ENCODE measurements around the gene AGAP3.
A peak's percentile ranks its signal among the peaks of the same experiment; 100 is the strongest.

AGAP3 gene

DNA sequence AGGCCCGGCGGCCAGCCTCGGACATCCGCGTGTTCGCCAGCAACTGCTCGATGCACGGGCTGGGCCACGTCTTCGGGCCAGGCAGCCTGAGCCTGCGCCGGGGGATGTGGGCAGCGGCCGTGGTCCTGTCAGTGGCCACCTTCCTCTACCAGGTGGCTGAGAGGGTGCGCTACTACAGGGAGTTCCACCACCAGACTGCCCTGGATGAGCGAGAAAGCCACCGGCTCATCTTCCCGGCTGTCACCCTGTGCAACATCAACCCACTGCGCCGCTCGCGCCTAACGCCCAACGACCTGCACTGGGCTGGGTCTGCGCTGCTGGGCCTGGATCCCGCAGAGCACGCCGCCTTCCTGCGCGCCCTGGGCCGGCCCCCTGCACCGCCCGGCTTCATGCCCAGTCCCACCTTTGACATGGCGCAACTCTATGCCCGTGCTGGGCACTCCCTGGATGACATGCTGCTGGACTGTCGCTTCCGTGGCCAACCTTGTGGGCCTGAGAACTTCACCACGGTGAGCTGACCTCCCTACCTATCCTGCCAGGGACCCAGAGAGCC is 37.3 kb upstream of the AGAP3 start:
- no peak for DNase-seq
- no peak overlapping the region for H3K4me3 Mint-ChIP-seq
- peaks cover 5% of the 10 kb centered on the region for H3K36me3 Mint-ChIP-seq (ENCODE audit: insufficient read depth)
- ATAC-seq (replicated peaks), result no peak
- H3K4me1 Mint-ChIP-seq (ENCODE audit: low read depth in 2 of 2), result peaks cover 0 to 8% of the 10 kb centered on the region in 2 donors
- H3K27ac Mint-ChIP-seq, result peak overlapping the region in 1 of 2 donors; percentile 38
- H3K9me3 Mint-ChIP-seq, result no peaks in the 10 kb centered on the region
- H3K27me3 Mint-ChIP-seq, result peaks cover 0 to 16% of the 10 kb centered on the region in 2 donors

DNA sequence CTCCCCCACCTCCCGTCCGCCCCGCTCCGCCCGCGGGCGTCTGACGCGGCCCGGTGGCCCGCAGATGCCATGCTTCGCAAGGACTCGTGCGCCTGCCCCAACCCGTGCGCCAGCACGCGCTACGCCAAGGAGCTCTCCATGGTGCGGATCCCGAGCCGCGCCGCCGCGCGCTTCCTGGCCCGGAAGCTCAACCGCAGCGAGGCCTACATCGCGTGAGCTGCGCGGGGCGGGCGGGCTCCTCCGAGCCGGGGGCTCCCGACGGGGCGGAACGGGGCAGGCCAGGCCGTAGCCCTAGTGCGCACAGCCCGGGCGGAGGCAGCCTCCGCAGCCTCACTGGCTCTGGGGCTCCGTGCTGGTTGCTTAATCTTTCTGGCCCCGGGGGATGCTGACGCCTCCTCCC is 35.2 kb upstream of the AGAP3 start:
- Mint-ChIP-seq H3K9me3 (no peaks in the 10 kb centered on the region), H3K4me1 (ENCODE audit: low read depth in 2 of 2) (peaks cover 0 to 8% of the 10 kb centered on the region in 2 donors), H3K27ac (no peak overlapping the region), H3K4me3 (no peak overlapping the region), H3K27me3 (peaks cover 0 to 24% of the 10 kb centered on the region in 2 donors), H3K36me3 (ENCODE audit: insufficient read depth) (peaks cover 5% of the 10 kb centered on the region)
- ATAC-seq (replicated peaks), result peak; percentile 91
- peak; percentile 32 to 45 (median 43) for DNase-seq

DNA sequence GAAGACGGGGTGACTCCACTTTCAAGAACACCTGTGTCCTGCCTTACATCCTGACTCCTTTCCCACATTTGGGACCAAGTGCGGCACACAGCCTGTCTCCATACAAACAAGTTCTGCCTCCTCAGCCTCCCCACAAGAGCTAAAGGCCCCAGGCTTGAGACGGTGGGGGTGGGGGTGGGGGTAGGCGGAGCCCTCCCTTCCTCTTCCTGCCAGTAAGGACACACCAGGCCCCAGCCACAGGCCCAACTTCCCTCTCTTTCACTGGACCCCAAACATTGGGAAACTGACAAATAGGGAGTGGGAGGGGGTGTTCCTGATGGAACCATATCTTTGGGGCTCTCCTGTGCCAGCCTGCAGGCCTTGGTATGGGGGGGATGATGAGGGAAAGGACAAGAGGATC is 33.2 kb upstream of the AGAP3 start:
- H3K36me3 Mint-ChIP-seq (ENCODE audit: insufficient read depth), result peaks cover 2% of the 10 kb centered on the region
- H3K27ac Mint-ChIP-seq, result no peak overlapping the region
- H3K4me1 Mint-ChIP-seq (ENCODE audit: low read depth in 2 of 2), result peaks cover 16 to 18% of the 10 kb centered on the region in 2 donors
- H3K4me3 Mint-ChIP-seq, result no peak overlapping the region
- ATAC-seq (replicated peaks), result no peak
- no peak for DNase-seq
- H3K27me3 Mint-ChIP-seq, result peaks cover 0 to 24% of the 10 kb centered on the region in 2 donors
- H3K9me3 Mint-ChIP-seq, result no peaks in the 10 kb centered on the region

DNA sequence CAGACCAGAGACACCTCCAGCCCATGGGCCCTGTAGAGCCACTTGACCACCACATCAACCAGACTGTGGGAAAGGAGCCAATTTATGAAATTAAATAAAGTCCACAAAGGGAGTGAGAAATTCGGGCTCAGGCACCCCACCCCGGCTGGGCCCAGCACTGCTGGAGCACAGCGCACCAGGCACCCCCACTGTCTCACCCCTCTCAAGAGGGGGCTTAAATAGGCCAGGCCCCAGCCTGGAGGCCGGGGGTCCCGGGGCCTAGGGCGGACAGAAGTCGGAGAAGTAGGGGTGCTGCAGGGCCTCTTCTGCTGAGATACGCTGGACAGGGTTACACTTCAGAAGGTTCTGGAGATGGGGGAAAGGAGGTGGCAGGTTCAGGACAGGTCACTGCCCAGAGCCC is 32.5 kb upstream of the AGAP3 start:
- no peak for DNase-seq
- H3K27ac Mint-ChIP-seq, result no peak overlapping the region
- H3K9me3 Mint-ChIP-seq, result no peaks in the 10 kb centered on the region
- H3K4me3 Mint-ChIP-seq, result no peak overlapping the region
- H3K4me1 Mint-ChIP-seq (ENCODE audit: low read depth in 2 of 2), result peaks cover 20 to 25% of the 10 kb centered on the region in 2 donors
- peaks cover 0 to 24% of the 10 kb centered on the region in 2 donors for H3K27me3 Mint-ChIP-seq
- peaks cover 9% of the 10 kb centered on the region for H3K36me3 Mint-ChIP-seq (ENCODE audit: insufficient read depth)
- no peak for ATAC-seq (replicated peaks)

DNA sequence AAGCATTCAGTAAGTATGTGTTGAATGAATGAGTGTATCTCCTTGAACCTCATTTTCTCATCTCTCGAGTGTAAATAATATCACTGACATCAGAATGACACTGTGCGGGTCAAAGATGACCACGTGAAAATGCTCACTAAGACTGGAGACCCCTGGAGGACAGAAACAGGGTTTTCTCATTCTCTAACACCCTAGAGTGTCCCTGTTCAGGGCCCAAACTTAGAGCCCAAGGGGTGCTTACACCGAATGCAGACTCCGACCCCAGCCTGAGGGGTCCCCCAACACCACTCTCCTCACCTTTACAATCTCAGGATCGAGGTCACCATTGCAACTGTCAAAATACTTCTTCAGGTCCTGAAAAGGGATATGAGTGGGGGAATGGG is 30.0 kb upstream of the AGAP3 start:
- Mint-ChIP-seq H3K9me3 (no peaks in the 10 kb centered on the region), H3K36me3 (ENCODE audit: insufficient read depth) (peaks cover 10% of the 10 kb centered on the region), H3K27me3 (peaks cover 0 to 24% of the 10 kb centered on the region in 2 donors), H3K4me1 (ENCODE audit: low read depth in 2 of 2) (peaks cover 31 to 40% of the 10 kb centered on the region in 2 donors), H3K27ac (no peak overlapping the region), H3K4me3 (peak overlapping the region; percentile 95 to 97)
- no peak for DNase-seq
- no peak for ATAC-seq (replicated peaks)

DNA sequence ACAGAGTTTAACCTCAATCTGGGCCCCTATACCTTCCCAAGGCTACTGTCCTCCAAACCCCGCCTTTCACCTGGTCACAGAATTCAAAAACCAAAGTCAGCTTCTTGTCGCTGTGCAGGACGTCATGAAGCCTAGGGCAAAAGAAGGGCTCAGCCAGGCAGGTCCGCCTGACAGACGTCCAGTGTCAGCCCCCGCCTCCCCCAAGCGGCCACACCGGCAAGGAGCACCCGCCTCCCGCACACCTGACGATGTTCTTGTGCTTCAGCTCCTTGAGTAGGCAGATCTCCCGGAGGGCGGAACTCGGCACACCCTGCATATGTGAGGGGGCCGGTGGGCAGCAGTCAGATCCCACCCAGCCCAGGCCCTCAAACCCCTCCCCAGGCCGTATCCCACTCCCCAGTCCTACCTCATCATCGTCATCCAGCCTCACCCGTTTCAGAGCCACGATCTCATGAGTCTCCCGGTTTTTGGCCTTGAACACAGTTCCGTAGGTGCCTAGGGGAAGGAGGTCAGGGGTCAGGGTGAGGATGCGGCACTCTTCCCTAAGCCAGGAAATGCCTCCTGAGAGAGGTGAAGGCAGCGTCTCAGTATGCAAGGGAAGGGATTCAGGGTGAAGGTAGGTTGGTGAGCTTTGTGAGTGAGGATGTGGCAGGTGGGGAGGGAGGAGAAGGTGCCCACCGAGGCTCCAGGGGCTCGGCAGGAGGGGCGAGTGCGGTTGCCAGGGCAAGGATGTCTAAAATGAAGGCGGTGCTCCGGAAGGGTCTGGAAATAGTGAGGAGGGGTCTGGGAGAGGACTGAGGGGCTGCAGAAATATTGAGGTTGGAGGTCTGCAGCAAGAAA is 29.4 kb upstream of the AGAP3 start:
- peak overlapping the region; percentile 95 to 97 for H3K4me3 Mint-ChIP-seq
- H3K9me3 Mint-ChIP-seq, result no peaks in the 10 kb centered on the region
- DNase-seq (no peak), ATAC-seq (replicated peaks) (no peak)
- H3K27me3 Mint-ChIP-seq, result peaks cover 0 to 19% of the 10 kb centered on the region in 2 donors
- peaks cover 10% of the 10 kb centered on the region for H3K36me3 Mint-ChIP-seq (ENCODE audit: insufficient read depth)
- peaks cover 37 to 44% of the 10 kb centered on the region in 2 donors for H3K4me1 Mint-ChIP-seq (ENCODE audit: low read depth in 2 of 2)
- H3K27ac Mint-ChIP-seq, result peak overlapping the region; percentile 76 to 97

DNA sequence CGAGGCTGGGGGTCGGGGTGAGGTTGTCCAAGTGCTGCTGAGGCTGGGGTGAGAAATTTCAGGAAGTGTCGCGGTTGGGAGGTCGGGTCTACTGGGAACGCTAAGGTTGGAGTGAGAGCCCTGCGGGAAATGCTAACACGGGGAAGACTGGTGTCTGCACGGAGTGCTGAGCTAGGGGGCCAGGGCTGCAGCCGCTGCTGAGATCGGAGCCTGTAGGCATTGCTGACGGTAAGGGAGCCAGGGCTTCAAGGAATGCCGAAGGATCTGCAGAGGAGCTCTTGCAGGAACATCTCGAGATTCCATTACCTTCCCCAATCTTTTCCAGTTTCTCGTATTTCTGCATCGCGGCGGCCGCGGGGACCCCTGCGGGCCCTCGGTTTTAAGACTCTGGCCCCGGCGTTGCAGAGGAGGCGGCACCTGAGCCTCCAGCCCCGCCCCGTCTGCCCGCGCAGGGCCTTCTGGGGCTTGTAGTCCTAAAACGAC is 28.7 kb upstream of the AGAP3 start, which contains the start of gene CDK5:
Gene CDK5, minus strand, starts transcription at position 392 of the 483 bp plus-strand sequence. Its CDS starts 49 bp downstream, at position 343.
- ATAC-seq (replicated peaks) (no peak), DNase-seq (no peak)
- H3K9me3 Mint-ChIP-seq, result no peaks in the 10 kb centered on the region
- peaks cover 37 to 43% of the 10 kb centered on the region in 2 donors for H3K4me1 Mint-ChIP-seq (ENCODE audit: low read depth in 2 of 2)
- H3K27me3 Mint-ChIP-seq, result peaks cover 0 to 13% of the 10 kb centered on the region in 2 donors
- H3K4me3 Mint-ChIP-seq, result peak within 1 kb of the TSS; percentile 95 to 97
- peak within 1 kb of the TSS; percentile 82 to 97 for H3K27ac Mint-ChIP-seq
- H3K36me3 Mint-ChIP-seq (ENCODE audit: insufficient read depth), result peaks cover 10% of the 10 kb centered on the region

DNA sequence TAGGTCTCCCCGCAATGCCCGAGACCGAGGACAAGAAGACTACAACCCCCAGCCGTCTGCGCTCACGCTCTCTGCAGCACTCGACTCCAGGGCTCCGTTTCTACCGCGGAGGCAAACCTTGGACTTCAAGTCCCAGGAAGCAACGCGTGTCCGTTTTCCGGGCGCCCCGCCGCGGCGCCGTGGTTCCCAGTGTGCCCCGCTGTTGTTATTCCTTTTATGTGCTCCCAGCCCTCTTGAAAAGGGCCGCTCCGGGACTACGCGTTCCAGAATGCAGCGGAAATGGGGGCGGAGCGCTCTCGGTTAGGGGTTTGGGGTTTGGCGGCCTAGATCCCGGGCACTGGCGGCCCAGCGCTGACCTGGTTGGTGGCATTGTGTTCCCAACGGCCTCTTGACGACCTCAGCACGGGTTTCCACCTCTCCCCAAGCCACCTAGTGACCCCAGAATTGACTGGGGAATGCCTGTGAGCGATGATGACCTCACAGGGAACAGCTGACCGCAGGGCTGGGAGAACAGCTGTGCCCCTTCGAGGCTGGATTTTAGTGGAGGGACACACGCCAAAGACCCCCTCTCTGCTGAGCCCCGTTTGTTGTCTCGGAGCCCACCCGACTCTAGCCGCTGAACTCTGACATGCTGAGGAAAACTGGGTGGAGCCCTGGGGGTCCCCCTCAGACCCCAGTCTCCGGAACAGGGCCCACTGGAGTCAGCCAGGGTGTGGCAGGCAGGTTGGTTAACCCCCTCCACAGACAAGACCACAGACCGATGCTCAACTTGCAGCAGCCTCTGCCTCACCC is 28.1 kb upstream of the AGAP3 start:
- ATAC-seq (replicated peaks) (peak; percentile 88), DNase-seq (peak; percentile 93 to 94 (median 94))
- H3K27ac Mint-ChIP-seq, result peak overlapping the region; percentile 82 to 97

DNA sequence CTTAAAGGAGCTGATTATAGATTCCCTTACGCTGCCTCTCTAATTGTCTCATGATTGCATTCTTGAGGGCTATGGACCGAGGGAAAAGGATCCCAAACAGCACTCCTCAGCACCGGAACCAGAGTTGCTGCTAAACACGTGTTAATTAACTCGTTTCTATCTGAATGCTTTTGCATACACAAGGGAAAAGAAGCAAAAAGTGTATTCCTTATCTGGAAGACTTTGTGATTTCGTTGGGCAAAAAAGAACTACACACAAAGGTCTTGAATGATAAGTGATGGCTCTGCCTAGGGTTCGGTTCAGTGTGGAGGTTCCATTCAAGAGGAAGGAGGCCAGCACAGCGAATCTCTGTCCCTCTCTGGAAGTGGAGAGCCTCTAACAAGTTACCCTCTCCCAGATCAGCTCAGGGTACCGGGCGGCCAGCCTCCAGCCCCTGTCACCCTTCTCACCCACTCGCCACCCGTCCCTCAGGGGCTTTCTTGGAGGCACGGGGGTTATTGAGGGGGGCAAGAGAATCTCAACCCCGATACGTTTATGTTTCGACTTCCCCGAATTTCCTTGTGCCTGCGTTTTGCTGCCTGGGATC is 27.4 kb upstream of the AGAP3 start:
- Mint-ChIP-seq H3K4me3 (peak overlapping the region; percentile 95 to 97), H3K36me3 (ENCODE audit: insufficient read depth) (peaks cover 10% of the 10 kb centered on the region), H3K4me1 (ENCODE audit: low read depth in 2 of 2) (peaks cover 37 to 41% of the 10 kb centered on the region in 2 donors), H3K9me3 (no peaks in the 10 kb centered on the region), H3K27me3 (peaks cover 0 to 8% of the 10 kb centered on the region in 2 donors), H3K27ac (peak overlapping the region; percentile 82 to 97)
- ATAC-seq (replicated peaks), result no peak
- peak in 1 of 3 experiments; percentile 30 for DNase-seq

More for the DNA sequence above, 28.1 kb upstream of the AGAP3 start:
- peak overlapping the region; percentile 95 to 97 for H3K4me3 Mint-ChIP-seq
- H3K9me3 Mint-ChIP-seq, result no peaks in the 10 kb centered on the region
- H3K27me3 Mint-ChIP-seq, result peaks cover 0 to 8% of the 10 kb centered on the region in 2 donors
- H3K4me1 Mint-ChIP-seq (ENCODE audit: low read depth in 2 of 2), result peaks cover 37 to 41% of the 10 kb centered on the region in 2 donors
- H3K36me3 Mint-ChIP-seq (ENCODE audit: insufficient read depth), result peaks cover 10% of the 10 kb centered on the region

DNA sequence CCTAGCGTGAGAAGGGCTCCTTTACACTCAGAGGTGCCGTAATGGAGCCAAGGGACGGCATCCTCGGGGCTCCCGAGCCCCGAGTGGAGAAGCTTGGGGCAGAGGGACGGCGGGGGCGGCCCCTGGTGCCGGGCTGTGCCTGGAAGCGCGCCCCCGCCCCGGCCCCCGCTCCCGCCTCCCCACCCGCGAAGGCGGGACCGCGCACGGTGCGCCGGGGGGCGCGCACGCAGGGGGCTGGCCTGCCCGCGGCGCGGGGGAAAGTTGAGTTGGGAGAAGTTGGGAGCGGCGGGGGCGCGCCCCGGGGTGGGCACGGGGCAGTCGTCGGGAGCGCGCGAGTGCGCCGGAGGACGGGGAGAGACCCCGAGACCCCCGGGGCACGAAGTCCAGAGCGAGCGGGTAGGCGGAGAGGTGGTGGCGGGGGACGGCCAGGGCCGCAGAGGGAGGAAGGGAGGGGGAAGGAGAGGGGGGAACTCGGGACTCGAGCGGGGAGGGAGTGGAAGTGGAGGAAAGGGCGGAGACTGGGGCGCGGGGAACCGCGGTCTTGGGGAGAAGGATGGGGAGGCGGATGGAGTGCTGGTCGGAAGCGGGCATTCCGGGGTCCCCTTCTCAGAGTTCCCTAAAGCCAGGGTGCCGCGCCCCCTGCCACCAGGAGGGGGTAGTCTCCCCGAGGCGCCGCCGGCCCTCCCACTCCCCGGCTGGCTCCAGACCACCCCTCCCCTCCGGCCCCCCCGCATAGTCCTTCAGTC is 26.7 kb upstream of the AGAP3 start, which contains the start of gene SLC4A2:
Gene SLC4A2, plus strand, starts transcription at position 223 of the 746 bp plus-strand sequence. CDS start 2,399 bp downstream, outside the sequence.
- ATAC-seq (replicated peaks) (peak; percentile 16), DNase-seq (peak; percentile 50 to 67 (median 65))
- peak within 1 kb of the TSS; percentile 82 to 97 for H3K27ac Mint-ChIP-seq

DNA sequence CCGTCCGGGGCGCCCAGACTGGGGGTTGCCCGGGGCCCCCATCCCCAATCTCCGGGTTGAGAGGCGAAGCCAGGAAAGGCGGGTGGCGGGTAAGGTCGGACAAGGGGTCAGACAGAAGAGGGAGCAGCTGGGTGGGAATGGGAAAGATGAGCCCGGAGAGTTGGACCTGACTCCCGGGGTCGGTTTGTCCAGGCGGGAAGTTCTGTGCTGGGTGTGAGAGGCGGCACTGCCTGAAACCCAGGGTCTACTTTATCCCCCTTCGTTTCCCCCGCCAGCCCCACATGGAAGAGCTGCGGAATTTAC is 26.2 kb upstream of the AGAP3 start:
- DNase-seq (no peak), ATAC-seq (replicated peaks) (no peak)
- H3K9me3 Mint-ChIP-seq, result no peaks in the 10 kb centered on the region
- peak overlapping the region; percentile 82 to 97 for H3K27ac Mint-ChIP-seq
- H3K4me1 Mint-ChIP-seq (ENCODE audit: low read depth in 2 of 2), result peaks cover 37 to 41% of the 10 kb centered on the region in 2 donors
- peaks cover 13% of the 10 kb centered on the region for H3K36me3 Mint-ChIP-seq (ENCODE audit: insufficient read depth)
- no peaks in the 10 kb centered on the region for H3K27me3 Mint-ChIP-seq
- peak overlapping the region; percentile 95 to 97 for H3K4me3 Mint-ChIP-seq

More for the DNA sequence above, 26.7 kb upstream of the AGAP3 start, which contains the start of gene SLC4A2:
- peaks cover 0 to 4% of the 10 kb centered on the region in 2 donors for H3K27me3 Mint-ChIP-seq
- H3K4me3 Mint-ChIP-seq, result peak within 1 kb of the TSS; percentile 95 to 97
- peaks cover 37 to 41% of the 10 kb centered on the region in 2 donors for H3K4me1 Mint-ChIP-seq (ENCODE audit: low read depth in 2 of 2)
- H3K9me3 Mint-ChIP-seq, result no peaks in the 10 kb centered on the region
- peaks cover 13% of the 10 kb centered on the region for H3K36me3 Mint-ChIP-seq (ENCODE audit: insufficient read depth)

All from effector memory CD8-positive, alpha-beta T cell (primary cell).